Stimulated activated CD4-positive, alpha-beta T cell treated with anti-CD3 and anti-CD28 coated beads, Interleukin-2, amount 100 ng/mL, for 24 hours (primary cell): ENCODE data around the gene SENP5.

Source experiments
- DNase-seq, 2 donors: peaks; one replicate each; pipeline ENCODE4 v3.0.0-alpha.2; 2020

SENP5 gene

GRCh38 chr3:196969660-196970546 lies 102.2 kb downstream of the SENP5 start:
- peak; percentile 75 to 79 for DNase-seq

DNA sequence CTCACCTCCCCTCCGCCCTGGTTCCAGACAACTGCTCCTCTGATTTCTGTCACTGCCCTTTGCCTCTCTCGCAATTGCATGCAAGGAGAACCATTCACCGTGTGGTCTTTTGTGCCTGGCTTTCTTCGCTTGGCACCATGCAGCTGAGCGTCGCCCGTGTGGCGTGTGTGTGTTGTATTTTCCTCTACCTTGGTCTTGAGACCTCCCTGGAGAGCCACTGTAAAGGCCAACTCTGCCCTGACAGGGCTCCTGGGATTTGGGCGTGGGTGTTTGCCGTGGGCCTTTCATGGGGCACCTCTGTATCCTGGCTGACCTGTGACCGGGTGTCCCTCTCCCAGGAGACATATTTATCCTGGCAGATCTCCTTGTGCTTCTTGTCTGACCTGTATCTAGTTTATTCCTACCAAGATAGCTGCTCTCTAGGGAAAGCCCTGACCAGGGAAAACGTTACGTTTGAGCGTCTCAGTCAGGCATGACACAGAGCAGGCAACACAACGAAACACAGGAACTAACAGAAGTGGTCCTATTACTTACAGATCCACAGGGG lies 102.9 kb downstream of the SENP5 start:
- DNase-seq = no peak

DNA sequence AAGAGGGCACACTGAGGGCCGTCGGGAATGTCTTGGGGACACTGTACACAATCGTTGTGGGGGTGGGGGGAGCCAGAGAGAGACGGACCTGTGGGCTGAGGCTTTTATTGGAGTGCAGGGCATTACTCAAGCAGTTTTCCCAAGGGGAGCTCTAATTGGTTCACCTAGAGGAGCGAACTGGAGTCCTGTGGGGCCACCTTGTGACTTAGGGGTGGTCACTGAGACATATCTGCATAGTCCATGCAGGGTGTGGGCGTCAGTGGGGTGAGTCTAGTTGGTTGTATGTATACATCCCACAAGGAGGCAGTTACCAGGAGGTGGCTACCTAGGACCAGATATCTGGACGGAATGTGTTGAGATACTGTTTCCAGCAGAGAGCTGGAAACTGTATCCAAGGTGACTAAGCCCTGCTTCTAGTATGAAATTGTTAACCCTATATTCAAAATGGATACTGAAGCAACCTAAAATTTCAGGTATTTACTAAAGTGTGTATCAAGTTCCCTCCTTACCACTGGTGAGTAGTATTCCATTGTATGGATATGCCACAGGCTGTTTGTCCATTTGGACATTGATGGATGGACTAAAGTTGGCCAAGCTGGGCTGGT lies 103.5 kb downstream of the SENP5 start:
- DNase-seq = no peak

DNA sequence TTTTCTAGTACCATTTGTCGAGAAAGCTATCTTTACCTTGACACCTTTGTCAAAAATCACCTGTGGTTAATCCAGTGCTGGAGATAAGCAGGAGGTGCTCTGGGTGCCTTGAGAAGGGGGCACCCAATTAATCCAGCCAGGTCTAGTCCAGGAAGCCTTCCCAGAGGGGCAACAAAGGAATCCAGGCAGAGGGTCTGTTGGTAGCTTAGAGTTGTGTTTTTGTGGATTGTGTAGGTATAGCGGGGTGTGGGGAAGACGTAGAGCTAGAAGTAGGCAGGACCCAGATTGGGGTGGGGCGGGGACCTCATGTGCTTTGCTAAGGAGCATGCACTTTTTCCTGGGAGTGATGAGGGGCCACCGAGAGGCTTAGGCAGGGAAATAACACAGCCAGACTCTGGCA lies 106.9 kb downstream of the SENP5 start:
- DNase-seq = no peak

DNA sequence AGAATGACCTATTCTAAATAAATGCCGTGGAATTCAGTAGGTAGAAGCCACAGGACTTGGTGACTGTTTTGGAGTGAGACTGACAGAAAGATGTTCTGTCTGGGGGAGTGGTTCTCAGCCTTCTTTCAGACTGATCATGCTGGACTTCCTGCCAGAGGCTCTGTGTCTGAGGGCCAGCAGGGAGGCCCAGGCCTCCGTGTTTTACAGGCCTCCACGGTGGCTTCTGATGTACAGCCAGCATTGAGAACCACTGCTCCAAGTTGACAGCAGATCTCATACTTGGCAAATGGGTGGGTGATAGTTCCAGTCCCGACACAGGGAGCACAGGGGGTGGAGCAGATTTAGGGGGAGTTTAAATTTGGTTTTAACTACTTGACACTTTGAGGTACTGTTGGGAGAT lies 107.6 kb downstream of the SENP5 start:
- no peak for DNase-seq

- DNase-seq = no peak
Observed at GRCh38 chr3:196976941-196977340, 109.2 kb downstream of the SENP5 start.

- no peak for DNase-seq
Observed at GRCh38 chr3:196979545-196979944, 111.8 kb downstream of the SENP5 start.

- DNase-seq = no peak
Observed at GRCh38 chr3:196981657-196982056, 113.9 kb downstream of the SENP5 start.

GRCh38 chr3:196983186-196983585 lies 115.5 kb downstream of the SENP5 start:
- DNase-seq = no peak
